Astrocyte (in vitro differentiated cells and primary cell): ENCODE measurements around the gene KCNG2. TPM values are rescaled to one million over a fixed set of nuclear protein-coding genes. Genes with fewer than 3 reads are reported as not detected.

ENCODE experiments used
- DNase-seq: peaks from one replicate; pipeline ENCODE4 v3.0.0-alpha.2; 2010; ENCODE audit warnings: low read depth
- FAIRE-seq: peaks from 2 replicates; lab custom pipeline; 2011; peaks lifted over from hg19 to GRCh38; lab: Jason Lieb, UNC
- H2AFZ ChIP-seq: 2 replicates; pipeline ENCODE4 v1.6.0; 2012; ENCODE audit warnings: low read depth, low read length, inconsistent platforms
- H3K27ac ChIP-seq: 2 replicates; pipeline ENCODE4 v1.5.1; 2011; ENCODE audit warnings: low read depth, low read length, inconsistent platforms
- H3K27me3 ChIP-seq: 2 replicates; pipeline ENCODE4 v1.6.0; 2011; ENCODE audit warnings: low read length, inconsistent platforms; ENCODE audit not compliant: insufficient read depth
- H3K36me3 ChIP-seq: 2 replicates; pipeline ENCODE4 v1.5.1; 2011; ENCODE audit warnings: low read length, inconsistent platforms; ENCODE audit not compliant: insufficient read depth
- H3K4me1 ChIP-seq: 2 replicates; pipeline ENCODE4 v1.5.1; 2011; ENCODE audit warnings: low read length, inconsistent platforms; ENCODE audit not compliant: insufficient read depth
- H3K4me2 ChIP-seq: 2 replicates; pipeline ENCODE4 v1.6.0; 2012; ENCODE audit warnings: low read length, inconsistent platforms
- H3K4me3 ChIP-seq: 2 replicates; pipeline ENCODE4 v1.5.1; 2011; ENCODE audit warnings: low read depth, mild to moderate bottlenecking, low read length, inconsistent platforms; ENCODE audit not compliant: insufficient read depth
- H3K79me2 ChIP-seq: 2 replicates; pipeline ENCODE4 v1.6.0; 2012; ENCODE audit warnings: mild to moderate bottlenecking, low read length, inconsistent platforms; ENCODE audit not compliant: insufficient read depth
- H3K9ac ChIP-seq: 2 replicates; pipeline ENCODE4 v1.6.0; 2012; ENCODE audit warnings: mild to moderate bottlenecking, low read length, inconsistent platforms
- H3K9me3 ChIP-seq: 2 replicates; pipeline ENCODE4 v1.5.1; 2012; ENCODE audit warnings: low read depth, mild to moderate bottlenecking, low read length, inconsistent platforms; ENCODE audit not compliant: insufficient read depth
- H4K20me1 ChIP-seq: 2 replicates; pipeline ENCODE4 v1.6.0; 2012; ENCODE audit warnings: low read length, inconsistent platforms; ENCODE audit not compliant: insufficient read depth
- H3K27ac Mint-ChIP-seq: one replicate; pipeline ENCODE4 v1.8.0; 2021; ENCODE audit warnings: mild to moderate bottlenecking, mixed read lengths; ENCODE audit not compliant: unreplicated experiment
- H3K27me3 Mint-ChIP-seq: one replicate; pipeline ENCODE4 v1.8.0; 2021; ENCODE audit warnings: low read depth, mixed read lengths; ENCODE audit not compliant: unreplicated experiment
- H3K36me3 Mint-ChIP-seq: one replicate; pipeline ENCODE4 v1.8.0; 2021; ENCODE audit warnings: low read depth, mixed read lengths; ENCODE audit not compliant: unreplicated experiment
- H3K4me1 Mint-ChIP-seq: one replicate; pipeline ENCODE4 v1.8.0; 2021; ENCODE audit warnings: low read depth, mixed read lengths; ENCODE audit not compliant: unreplicated experiment
- H3K4me3 Mint-ChIP-seq: one replicate; pipeline ENCODE4 v1.8.0; 2021; ENCODE audit warnings: mild to moderate bottlenecking, moderate library complexity, mixed read lengths; ENCODE audit not compliant: unreplicated experiment
- H3K9me3 Mint-ChIP-seq: one replicate; pipeline ENCODE4 v1.8.0; 2021; ENCODE audit warnings: mild to moderate bottlenecking, mixed read lengths; ENCODE audit not compliant: unreplicated experiment
- CTCF ChIP-seq: IDR thresholded peaks from 2 replicates; pipeline ENCODE4 v1.5.1; 2011; ENCODE audit warnings: low read depth, mild to moderate bottlenecking, inconsistent platforms, low read length, moderate library complexity; ENCODE audit not compliant: insufficient read depth
- EZH2 ChIP-seq: IDR thresholded peaks from 2 replicates; pipeline ENCODE4 v1.6.1; 2012; ENCODE audit warnings: mild to moderate bottlenecking, low read length, inconsistent platforms; ENCODE audit not compliant: insufficient read depth
- total RNA-seq: library from RNA; stranded (reverse); gene quantifications from 2 replicates; pipeline ENCODE4 v1.2.1, GENCODE V29; 2021

KCNG2 gene
- total RNA-seq, 1 donor from 2014 or later = 0.16 TPM

GRCh38 chr18:79887181-79888000, 89.7 kb downstream of the KCNG2 start:
- Histone ChIP-seq H3K79me2 (no peaks in the 10 kb centered on the region), H3K27me3 (no peaks in the 10 kb centered on the region), H3K27ac (no peak overlapping the region), H3K4me1 (no peaks in the 10 kb centered on the region), H3K4me3 (no peak overlapping the region), H3K36me3 (no peaks in the 10 kb centered on the region), H4K20me1 (no peaks in the 10 kb centered on the region), H3K9ac (no peak overlapping the region), H3K4me2 (no peak overlapping the region), H3K9me3 (peaks cover 8% of the 10 kb centered on the region), H2AFZ (no peak overlapping the region)
- no peak overlapping the region for H3K27ac Mint-ChIP-seq
- H3K27me3 Mint-ChIP-seq = peaks cover 2% of the 10 kb centered on the region
- FAIRE-seq = no peak
- H3K4me3 Mint-ChIP-seq = no peak overlapping the region
- TF ChIP-seq CTCF (no peak), EZH2 (no peak)
- no peak for DNase-seq
- peaks cover 23% of the 10 kb centered on the region for H3K9me3 Mint-ChIP-seq
- H3K36me3 Mint-ChIP-seq = no peaks in the 10 kb centered on the region
- no peaks in the 10 kb centered on the region for H3K4me1 Mint-ChIP-seq

GRCh38 chr18:79888016-79888415, 90.3 kb downstream of the KCNG2 start:
- Histone ChIP-seq H3K4me3 (no peak overlapping the region), H3K27me3 (no peaks in the 10 kb centered on the region), H3K9me3 (peaks cover 10% of the 10 kb centered on the region), H4K20me1 (no peaks in the 10 kb centered on the region), H3K9ac (no peak overlapping the region), H2AFZ (no peak overlapping the region), H3K36me3 (no peaks in the 10 kb centered on the region), H3K4me2 (no peak overlapping the region), H3K79me2 (no peaks in the 10 kb centered on the region), H3K27ac (no peak overlapping the region), H3K4me1 (no peaks in the 10 kb centered on the region)
- Mint-ChIP-seq H3K36me3 (no peaks in the 10 kb centered on the region), H3K4me1 (no peaks in the 10 kb centered on the region), H3K27ac (no peak overlapping the region), H3K4me3 (no peak overlapping the region), H3K9me3 (peaks cover 27% of the 10 kb centered on the region), H3K27me3 (peaks cover 2% of the 10 kb centered on the region)
- FAIRE-seq (no peak), DNase-seq (no peak)
- TF ChIP-seq EZH2 = no peak
- no peak for TF ChIP-seq CTCF

- Mint-ChIP-seq H3K27ac (no peak overlapping the region), H3K9me3 (peaks cover 38% of the 10 kb centered on the region), H3K4me1 (no peaks in the 10 kb centered on the region), H3K36me3 (no peaks in the 10 kb centered on the region), H3K4me3 (no peak overlapping the region), H3K27me3 (peaks cover 2% of the 10 kb centered on the region)
- TF ChIP-seq CTCF = no peak
- no peak for TF ChIP-seq EZH2
- Histone ChIP-seq H3K4me1 (no peaks in the 10 kb centered on the region), H3K27me3 (no peaks in the 10 kb centered on the region), H3K4me2 (no peak overlapping the region), H4K20me1 (no peaks in the 10 kb centered on the region), H2AFZ (no peak overlapping the region), H3K27ac (no peak overlapping the region), H3K9ac (no peak overlapping the region), H3K4me3 (no peak overlapping the region), H3K9me3 (peaks cover 19% of the 10 kb centered on the region), H3K79me2 (no peaks in the 10 kb centered on the region), H3K36me3 (no peaks in the 10 kb centered on the region)
- DNase-seq = no peak
- no peak for FAIRE-seq
Observed at GRCh38 chr18:79889569-79889968, 91.8 kb downstream of the KCNG2 start.
